Activated naive CD8-positive, alpha-beta T cell treated with anti-CD3 and anti-CD28 coated beads for 36 hours (primary cell): ENCODE results near the gene NSUN4. TPM values are rescaled to one million over a fixed set of nuclear protein-coding genes. Genes with fewer than 3 reads are reported as not detected.

Experiments used
- DNase-seq: peaks from one replicate; pipeline ENCODE4 v3.0.0; 2021
- H3K27ac Mint-ChIP-seq: one replicate; pipeline ENCODE4 v1.8.0; 2022; ENCODE audit warnings: mild to moderate bottlenecking, moderate library complexity, mixed read lengths
- H3K27me3 Mint-ChIP-seq: one replicate; pipeline ENCODE4 v1.8.0; 2022; ENCODE audit warnings: mild to moderate bottlenecking, mixed read lengths
- H3K36me3 Mint-ChIP-seq: one replicate; pipeline ENCODE4 v1.8.0; 2021; ENCODE audit warnings: mild to moderate bottlenecking, mixed read lengths
- H3K4me1 Mint-ChIP-seq: one replicate; pipeline ENCODE4 v1.8.0; 2021; ENCODE audit warnings: mixed read lengths
- H3K4me3 Mint-ChIP-seq: one replicate; pipeline ENCODE4 v1.8.0; 2022; ENCODE audit warnings: mild to moderate bottlenecking, moderate library complexity, mixed read lengths
- H3K9me3 Mint-ChIP-seq: one replicate; pipeline ENCODE4 v1.8.0; 2022; ENCODE audit warnings: mixed read lengths
- total RNA-seq, 2 experiments: library from RNA; stranded (reverse); gene quantifications; one replicate each; pipeline ENCODE4 v1.2.3, GENCODE V29; 2021

Gene NSUN4
- 10 to 100 TPM; 32.0 to 32.5 TPM for total RNA-seq

DNA sequence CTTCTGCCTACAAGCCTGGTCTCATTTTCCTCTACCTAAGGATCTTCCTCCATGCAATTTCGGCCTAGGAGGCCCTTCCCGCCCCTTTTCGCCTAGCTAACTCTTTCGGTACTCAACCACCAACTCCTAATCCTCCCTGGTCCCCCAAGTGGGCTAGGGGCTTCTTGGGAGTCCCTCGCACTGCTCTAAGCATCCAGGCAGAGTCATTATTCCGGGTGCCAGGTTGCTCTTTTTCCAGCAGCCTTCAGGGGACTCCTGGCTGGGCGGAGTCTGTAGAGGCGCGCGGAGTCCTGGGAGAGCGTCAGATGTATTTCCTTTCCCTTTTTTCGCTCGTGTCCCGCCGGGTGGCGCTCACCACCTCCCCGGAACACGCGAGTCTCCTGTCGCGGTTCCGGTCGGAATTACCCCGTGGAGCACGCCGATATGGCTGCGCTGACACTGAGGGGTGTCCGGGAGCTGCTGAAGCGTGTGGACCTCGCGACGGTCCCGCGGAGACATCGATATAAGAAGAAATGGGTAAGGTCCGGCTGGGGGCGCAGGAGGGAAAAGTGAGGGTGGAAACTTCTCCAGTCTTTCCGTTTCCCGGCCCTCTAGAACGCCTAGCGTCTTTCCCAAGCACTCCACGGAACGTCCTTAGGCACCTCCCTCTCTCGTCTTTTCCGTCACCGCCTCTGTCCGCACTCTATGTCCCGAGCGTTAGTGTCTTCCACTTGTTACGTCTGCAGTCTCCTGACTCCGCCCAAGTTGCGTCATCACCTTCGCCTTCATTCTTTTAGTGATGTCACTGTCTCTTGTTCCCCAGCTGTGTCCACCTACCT lies at the start of gene NSUN4:
Gene NSUN4, plus strand, starts transcription at position 404 of the 818 bp plus-strand sequence. Its CDS starts 20 bp downstream, at position 424.
- Mint-ChIP-seq H3K4me1 (peaks cover 37% of the 10 kb centered on the region), H3K36me3 (peaks cover 23% of the 10 kb centered on the region), H3K9me3 (no peaks in the 10 kb centered on the region), H3K27ac (peak within 1 kb of the TSS; percentile 99), H3K4me3 (peak within 1 kb of the TSS; percentile 99), H3K27me3 (no peaks in the 10 kb centered on the region)
- DNase-seq, result peak; percentile 87

DNA sequence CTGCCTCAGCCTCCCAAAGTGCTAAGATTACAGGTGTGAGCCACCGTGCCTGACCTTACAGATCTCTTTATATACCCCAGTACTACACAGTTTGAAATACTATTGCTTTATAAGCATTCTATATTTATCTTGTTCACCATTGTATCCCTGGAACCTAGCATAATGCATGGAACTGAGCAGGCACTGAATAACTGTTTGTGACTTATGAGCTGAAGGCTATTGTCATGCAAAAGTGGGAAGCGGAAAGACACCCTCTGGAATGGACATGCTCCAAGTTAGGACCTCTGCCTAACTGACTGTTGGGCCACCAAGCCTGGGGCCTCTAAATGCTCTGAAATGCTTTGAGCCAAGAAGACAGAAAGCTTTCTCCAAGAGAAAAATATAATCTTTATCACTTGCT lies 45.3 kb upstream of the NSUN4 start:
- no peak for DNase-seq
- no peaks in the 10 kb centered on the region for H3K9me3 Mint-ChIP-seq
- H3K4me1 Mint-ChIP-seq, result peaks cover 4% of the 10 kb centered on the region
- H3K36me3 Mint-ChIP-seq, result peaks cover 16% of the 10 kb centered on the region
- no peaks in the 10 kb centered on the region for H3K27me3 Mint-ChIP-seq
- no peak overlapping the region for H3K4me3 Mint-ChIP-seq
- H3K27ac Mint-ChIP-seq, result no peak overlapping the region

DNA sequence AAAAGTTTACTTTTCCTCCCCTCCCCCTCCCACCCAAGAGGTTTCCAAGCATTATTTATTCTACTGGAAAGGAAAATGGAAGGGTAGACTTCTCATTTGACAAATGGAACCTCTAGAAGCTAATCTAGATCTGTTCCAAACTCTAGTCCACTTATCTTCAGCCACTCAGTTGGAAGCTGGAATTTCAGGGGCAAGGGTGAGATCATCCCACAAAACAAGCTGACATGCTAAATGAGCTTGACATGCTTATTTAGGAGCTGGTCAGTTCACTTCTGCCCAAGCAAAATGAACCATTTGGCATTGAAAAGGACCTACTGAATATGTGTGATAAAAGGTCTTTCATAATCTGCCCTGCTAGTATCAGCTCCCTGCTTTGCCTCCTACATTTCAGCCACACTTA lies 42.2 kb upstream of the NSUN4 start:
- peaks cover 20% of the 10 kb centered on the region for H3K36me3 Mint-ChIP-seq

DNA sequence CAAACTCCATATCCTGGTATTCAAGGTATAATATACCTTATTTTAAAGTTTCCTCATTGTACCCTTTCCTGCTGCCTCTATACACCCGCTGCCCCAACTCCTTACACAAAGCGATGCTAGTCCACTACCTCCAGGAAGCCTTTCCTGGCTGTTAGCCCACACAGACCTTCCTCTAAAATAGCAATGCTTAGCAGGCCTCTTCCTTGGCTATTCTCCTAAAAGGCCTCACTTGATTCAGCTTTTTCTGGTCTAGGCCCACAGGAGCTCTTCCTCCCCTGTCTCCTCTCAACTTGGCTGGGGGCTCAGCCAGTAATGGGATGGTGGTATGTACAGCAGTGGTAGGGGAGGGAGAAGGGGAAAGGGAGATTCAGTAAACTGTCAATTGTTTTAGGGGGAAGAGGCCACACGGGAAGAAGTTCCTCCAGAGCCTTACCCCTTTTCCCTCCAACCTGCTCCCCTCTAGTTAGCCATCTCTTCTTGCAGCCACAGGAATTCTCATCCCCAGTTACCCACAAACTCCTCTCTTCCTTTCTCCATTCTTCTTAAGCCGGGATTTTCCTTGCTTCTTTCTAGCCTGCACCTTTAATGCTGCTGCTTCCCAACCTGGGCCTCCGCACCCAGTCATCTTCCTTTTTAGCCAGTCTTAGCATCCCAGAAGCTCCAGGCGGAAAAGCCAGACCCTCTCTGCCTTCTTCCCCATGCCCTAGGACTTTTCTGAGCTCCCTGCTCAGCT lies 39.8 kb upstream of the NSUN4 start:
- Mint-ChIP-seq H3K27ac (peak overlapping the region; percentile 98), H3K36me3 (peaks cover 29% of the 10 kb centered on the region), H3K9me3 (no peaks in the 10 kb centered on the region), H3K4me1 (peaks cover 21% of the 10 kb centered on the region), H3K4me3 (peak overlapping the region; percentile 99), H3K27me3 (no peaks in the 10 kb centered on the region)
- no peak for DNase-seq

More for the DNA sequence above, 42.2 kb upstream of the NSUN4 start:
- Mint-ChIP-seq H3K9me3 (no peaks in the 10 kb centered on the region), H3K27me3 (no peaks in the 10 kb centered on the region), H3K27ac (no peak overlapping the region), H3K4me1 (peaks cover 16% of the 10 kb centered on the region), H3K4me3 (no peak overlapping the region)
- no peak for DNase-seq

DNA sequence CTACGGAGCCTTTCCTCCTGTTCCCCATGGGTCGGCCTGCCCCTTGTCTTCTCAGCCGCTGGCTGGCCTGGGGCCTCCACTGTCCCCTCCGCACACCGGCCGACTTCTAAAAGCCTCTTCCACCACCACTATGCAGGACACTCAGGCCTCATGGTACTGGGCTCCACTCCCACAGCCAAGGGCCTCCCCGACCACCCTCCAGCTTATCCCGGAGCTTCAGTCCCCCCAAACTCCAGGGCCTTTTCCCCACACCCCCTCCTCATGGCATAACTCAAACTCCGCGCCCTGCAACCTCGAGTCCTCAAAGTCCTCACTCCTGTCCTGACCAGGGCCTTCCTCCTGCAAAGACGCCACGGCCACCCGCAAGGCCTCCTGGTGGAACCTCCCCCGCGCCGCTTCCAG lies 39.2 kb upstream of the NSUN4 start:
- Mint-ChIP-seq H3K4me3 (peak overlapping the region; percentile 99), H3K9me3 (no peaks in the 10 kb centered on the region), H3K36me3 (peaks cover 30% of the 10 kb centered on the region), H3K4me1 (peaks cover 24% of the 10 kb centered on the region), H3K27ac (peak overlapping the region; percentile 98), H3K27me3 (no peaks in the 10 kb centered on the region)
- DNase-seq, result no peak

DNA sequence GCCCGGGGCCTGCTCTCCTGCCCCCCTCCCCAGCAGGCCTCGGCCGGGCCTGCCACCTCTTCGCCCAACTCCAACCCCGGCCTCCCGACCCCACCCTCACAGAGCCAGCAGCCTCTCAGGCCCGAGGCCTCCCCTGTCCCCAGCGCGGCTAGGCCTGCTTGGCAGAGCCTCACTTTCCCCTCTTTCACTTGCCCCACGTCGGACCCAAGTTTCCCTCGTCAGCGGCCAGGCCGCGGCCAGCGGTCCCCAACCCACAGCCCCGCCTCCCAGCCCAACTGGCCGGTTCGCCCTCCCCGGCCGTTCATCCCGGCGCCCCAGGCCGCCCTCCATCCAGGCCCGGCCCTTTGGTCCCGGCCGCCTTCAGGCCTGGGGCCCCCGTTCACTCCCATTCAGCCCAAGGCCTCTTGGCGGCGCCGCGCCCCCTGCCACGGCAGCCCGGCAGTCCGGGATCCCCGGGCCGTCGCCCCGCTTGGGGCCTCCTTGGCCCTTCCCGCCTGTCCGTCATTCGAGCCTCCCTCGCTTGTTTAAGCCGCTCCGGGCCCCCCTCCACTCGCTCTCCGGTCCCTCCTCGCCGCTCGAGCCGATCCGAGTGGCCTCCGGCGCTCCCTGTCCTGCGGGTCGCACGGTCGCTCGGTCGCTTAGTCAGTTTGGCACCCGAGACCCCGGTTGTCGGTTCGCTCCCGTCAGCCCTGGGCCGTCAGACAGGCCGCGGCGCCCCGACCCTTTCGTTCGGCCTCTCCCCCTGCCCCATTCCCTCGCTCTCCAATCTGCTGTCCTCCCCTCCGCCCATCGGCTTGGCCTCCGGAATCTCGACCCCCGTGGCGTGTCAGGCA lies 38.6 kb upstream of the NSUN4 start:
- DNase-seq, result peak; percentile 73
- peaks cover 26% of the 10 kb centered on the region for H3K36me3 Mint-ChIP-seq
- H3K4me3 Mint-ChIP-seq, result peak overlapping the region; percentile 99
- no peaks in the 10 kb centered on the region for H3K9me3 Mint-ChIP-seq
- peak overlapping the region; percentile 98 for H3K27ac Mint-ChIP-seq
- peaks cover 27% of the 10 kb centered on the region for H3K4me1 Mint-ChIP-seq
- no peaks in the 10 kb centered on the region for H3K27me3 Mint-ChIP-seq

DNA sequence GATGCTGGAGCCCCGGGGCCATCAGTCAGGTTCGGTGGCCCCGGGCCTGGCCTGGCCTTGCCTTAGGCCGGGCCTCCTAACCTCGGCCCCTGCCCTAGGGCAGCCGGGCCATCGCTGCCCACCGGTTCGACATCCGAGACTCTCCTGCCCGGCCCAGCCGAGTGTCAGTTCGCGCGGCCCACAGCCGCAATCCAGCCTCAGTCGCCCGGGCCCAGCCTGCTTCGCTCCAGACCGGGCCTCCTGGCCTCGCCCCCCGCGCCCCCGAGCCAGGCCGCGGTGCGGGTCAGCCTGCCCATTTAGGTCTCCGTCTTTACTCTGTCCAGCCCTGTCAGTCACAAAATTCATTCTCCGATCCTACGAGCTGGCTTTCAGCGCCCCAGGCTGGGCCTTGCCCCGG lies 38.0 kb upstream of the NSUN4 start:
- Mint-ChIP-seq H3K27me3 (no peaks in the 10 kb centered on the region), H3K4me1 (peaks cover 32% of the 10 kb centered on the region)
- DNase-seq, result peak; percentile 48

DNA sequence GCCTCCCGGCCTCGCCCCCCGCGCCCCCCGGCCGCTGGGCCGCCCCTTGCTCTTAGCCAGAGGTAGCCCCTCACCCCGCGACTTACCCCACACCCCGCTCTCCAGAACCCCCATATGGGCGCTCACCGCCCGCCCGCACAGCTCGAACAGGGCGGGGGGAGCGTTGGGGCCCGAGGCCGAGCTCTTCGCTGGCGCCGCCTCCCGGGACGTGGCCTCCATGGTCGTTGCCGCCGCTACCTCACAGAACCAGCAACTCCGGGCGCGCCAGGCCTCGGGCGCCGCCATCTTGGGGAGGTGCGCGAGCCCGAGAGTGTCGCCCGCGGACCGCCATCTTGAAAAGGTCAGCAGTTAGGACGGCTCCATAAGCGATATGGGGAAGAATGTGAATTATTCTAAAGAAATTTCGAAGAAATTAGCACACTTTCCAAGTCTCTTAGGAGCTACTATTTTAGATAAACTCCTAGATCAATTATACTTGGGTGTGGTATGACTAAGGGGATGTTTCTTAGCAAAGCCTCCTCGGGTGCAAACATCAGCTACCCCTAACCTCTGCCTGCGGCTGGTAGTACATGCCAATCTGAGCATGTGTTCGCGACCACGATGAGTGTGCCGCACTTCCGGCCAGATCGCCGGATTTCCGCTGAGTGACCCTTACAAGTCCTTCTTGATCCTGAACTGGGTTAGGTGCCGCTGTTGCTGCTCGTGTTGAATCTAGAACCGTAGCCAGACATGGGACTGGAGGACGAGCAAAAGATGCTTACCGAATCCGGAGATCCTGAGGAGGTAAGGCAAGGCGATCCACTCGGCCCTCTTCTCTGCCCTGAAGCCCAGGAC lies 37.4 kb upstream of the NSUN4 start, which contains the start of the genes LRRC41 and UQCRH:
Gene LRRC41, minus strand, starts transcription at position 579 of the 834 bp plus-strand sequence. Its CDS starts 294 bp downstream, at position 285.
Gene UQCRH, plus strand, starts transcription at position 661 of the 834 bp plus-strand sequence. Its CDS starts 69 bp downstream, at position 730.
- Mint-ChIP-seq H3K4me1 (peaks cover 37% of the 10 kb centered on the region), H3K4me3 (peak within 1 kb of the TSS; percentile 99), H3K36me3 (peaks cover 20% of the 10 kb centered on the region), H3K27ac (peak within 1 kb of the TSS; percentile 98), H3K9me3 (no peaks in the 10 kb centered on the region), H3K27me3 (no peaks in the 10 kb centered on the region)
- DNase-seq, result peak; percentile 93

More for the DNA sequence above, 38.0 kb upstream of the NSUN4 start:
- peaks cover 22% of the 10 kb centered on the region for H3K36me3 Mint-ChIP-seq
- H3K4me3 Mint-ChIP-seq, result peak overlapping the region; percentile 99
- H3K27ac Mint-ChIP-seq, result peak overlapping the region; percentile 98
- no peaks in the 10 kb centered on the region for H3K9me3 Mint-ChIP-seq

DNA sequence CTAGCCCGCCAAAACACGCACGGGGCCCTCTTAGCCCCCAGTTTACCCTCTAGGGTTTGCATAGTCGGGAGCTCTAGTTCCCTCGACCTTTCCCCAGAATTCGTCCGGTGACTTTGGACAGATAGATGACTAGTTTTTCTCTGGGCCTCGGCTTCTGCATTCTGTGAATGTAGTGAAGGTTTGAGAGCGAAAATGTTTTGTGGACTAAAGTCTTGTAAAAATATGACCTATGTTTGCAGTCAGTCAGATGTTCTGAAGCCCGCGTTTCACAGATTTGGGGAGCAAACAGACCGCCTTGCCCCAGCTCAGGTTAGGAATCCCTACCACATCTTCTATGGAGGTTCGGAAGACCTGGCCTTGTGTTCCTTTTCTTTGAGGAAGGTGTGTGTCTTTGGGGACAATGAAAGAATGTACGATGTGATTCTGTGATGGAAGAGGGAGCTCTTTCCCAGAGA lies 36.7 kb upstream of the NSUN4 start:
- no peak for DNase-seq
- H3K27me3 Mint-ChIP-seq, result no peaks in the 10 kb centered on the region
- peak overlapping the region; percentile 99 for H3K4me3 Mint-ChIP-seq
- peaks cover 37% of the 10 kb centered on the region for H3K4me1 Mint-ChIP-seq
- peaks cover 22% of the 10 kb centered on the region for H3K36me3 Mint-ChIP-seq
- H3K27ac Mint-ChIP-seq, result peak overlapping the region; percentile 98
- no peaks in the 10 kb centered on the region for H3K9me3 Mint-ChIP-seq

DNA sequence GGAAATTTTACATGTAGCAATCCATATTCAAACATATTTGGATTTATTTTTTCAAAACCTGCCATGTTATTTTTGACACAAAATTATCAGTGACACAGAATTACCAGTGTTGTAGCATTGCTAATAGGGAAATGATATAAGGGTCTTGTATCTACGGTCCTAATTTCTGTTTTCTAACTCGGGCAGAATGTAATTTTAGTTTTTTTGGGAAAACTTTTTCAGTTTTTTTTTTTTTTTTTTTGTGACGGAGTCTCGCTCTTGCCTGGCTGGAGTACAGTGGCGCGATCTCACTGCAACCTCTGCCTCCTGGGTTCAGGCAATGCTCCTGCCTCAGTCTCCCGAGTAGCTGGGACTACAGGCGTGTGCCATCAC lies 34.5 kb upstream of the NSUN4 start:
- no peaks in the 10 kb centered on the region for H3K9me3 Mint-ChIP-seq
- H3K27me3 Mint-ChIP-seq, result no peaks in the 10 kb centered on the region
- no peak for DNase-seq
- peaks cover 28% of the 10 kb centered on the region for H3K36me3 Mint-ChIP-seq
- no peak overlapping the region for H3K27ac Mint-ChIP-seq
- H3K4me1 Mint-ChIP-seq, result peaks cover 25% of the 10 kb centered on the region
- H3K4me3 Mint-ChIP-seq, result peak overlapping the region; percentile 43

DNA sequence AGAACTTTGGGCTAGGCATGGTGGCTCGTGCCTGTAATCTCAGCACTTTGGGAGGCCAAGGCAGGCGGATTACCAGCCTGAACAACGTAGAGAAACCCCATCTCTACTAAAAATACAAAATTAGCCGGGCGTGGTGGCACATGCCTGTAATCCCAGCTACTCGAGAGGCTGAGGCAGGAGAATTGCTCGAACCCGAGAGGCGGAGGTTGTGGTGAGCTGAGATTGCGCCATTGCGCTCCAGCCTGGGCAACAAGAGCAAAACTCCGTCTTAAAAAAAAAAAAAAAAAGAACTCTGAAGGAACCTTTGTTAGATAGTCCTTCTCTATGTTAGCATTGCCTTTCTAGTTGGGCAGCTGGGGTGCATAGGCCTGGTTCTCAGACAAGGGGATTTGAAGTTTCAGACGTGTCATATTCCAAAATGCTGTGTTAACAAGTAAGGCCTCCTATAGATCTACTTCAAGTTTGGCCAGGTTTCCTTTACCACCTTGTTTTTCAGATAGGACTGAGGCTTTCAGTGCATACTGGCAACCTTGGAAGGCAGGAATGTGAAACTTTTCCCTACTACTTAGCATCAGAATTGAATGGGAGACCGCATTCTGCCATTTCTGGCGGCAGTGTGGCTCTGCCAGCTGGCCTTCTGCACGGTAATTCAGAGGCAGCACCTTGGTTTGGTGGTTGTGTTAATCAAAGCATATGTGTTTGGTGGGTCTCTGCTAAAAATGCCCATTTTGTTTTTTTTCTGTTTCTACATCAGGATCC lies 31.0 kb upstream of the NSUN4 start:
- Mint-ChIP-seq H3K9me3 (no peaks in the 10 kb centered on the region), H3K4me1 (peaks cover 19% of the 10 kb centered on the region), H3K27me3 (no peaks in the 10 kb centered on the region), H3K36me3 (peaks cover 34% of the 10 kb centered on the region), H3K4me3 (no peak overlapping the region), H3K27ac (no peak overlapping the region)
- no peak for DNase-seq

DNA sequence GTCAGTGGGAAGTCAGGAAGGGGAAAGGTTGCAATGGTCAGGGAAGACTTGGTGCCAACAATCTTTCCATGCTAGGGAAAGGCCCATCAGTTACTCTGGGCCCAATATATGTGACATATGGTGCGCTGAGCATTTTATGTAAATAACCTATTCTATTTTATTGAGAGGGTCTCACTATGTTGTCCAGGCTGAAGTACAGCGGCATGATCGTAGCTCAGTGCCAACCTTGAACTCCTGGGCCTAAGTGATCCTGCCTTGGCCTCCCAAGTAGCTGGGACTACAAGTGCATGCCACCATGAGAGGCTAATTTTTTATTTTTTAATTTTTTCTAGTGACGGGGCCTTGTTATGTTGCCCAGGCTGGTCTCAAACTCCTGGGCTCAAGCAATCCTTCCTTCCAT lies 30.3 kb upstream of the NSUN4 start:
- Mint-ChIP-seq H3K27ac (no peak overlapping the region), H3K9me3 (no peaks in the 10 kb centered on the region), H3K4me3 (no peak overlapping the region), H3K4me1 (peaks cover 16% of the 10 kb centered on the region), H3K36me3 (peaks cover 35% of the 10 kb centered on the region), H3K27me3 (no peaks in the 10 kb centered on the region)
- no peak for DNase-seq

DNA sequence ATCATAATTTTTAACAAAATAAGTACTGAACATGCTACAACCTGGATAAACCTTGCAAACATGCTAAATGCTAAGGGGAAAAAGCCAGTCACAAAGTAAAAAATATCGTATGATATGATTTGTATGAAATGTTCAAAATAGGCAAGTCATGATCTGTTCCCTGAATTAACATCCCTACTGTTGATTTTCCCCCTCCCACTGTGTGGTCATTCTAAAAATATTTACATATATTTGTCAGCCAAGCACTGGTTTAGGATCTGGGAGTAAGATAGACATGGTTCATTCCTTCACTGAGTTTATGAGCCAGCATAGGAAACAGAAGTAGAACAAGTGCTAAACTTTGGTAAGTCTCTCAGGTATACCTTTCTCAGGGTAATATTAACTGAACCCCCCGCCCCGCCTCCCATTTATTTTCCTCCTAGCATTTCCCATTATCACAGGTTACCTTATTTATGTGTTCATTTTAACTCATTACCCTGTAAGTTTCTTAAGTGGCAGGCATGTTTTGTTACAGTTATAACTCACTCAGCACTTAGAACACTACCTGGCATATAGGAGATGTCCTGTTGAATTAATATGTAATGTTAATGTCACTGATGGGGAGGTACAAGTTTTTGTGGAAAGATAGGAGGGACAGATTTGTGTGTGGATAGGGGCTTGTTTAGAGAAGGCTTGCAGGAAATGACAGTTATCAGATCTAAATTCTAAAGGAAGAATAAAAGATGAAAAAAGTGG lies 24.8 kb upstream of the NSUN4 start:
- Mint-ChIP-seq H3K36me3 (peaks cover 26% of the 10 kb centered on the region), H3K27ac (peak overlapping the region; percentile 19), H3K4me1 (no peaks in the 10 kb centered on the region), H3K9me3 (no peaks in the 10 kb centered on the region), H3K27me3 (no peaks in the 10 kb centered on the region), H3K4me3 (no peak overlapping the region)
- DNase-seq, result no peak
